HL-60 (cell line): ENCODE data around the gene HELZ.
"Not testable (repeated sequence)": the region's sequence is repeated elsewhere in the genome, so short reads cannot be mapped to it uniquely, and the experiment has no call there.

Source experiments
- CTCF ChIP-seq: IDR thresholded peaks from one replicate; pipeline ENCODE4 v1.5.1; 2011; ENCODE audit warnings: low read length, control low read depth, inconsistent platforms; ENCODE audit not compliant: insufficient read depth
- GABPA ChIP-seq: IDR thresholded peaks from 2 replicates; pipeline ENCODE4 v1.6.1; 2012; ENCODE audit warnings: low read depth
- POLR2AphosphoS5 ChIP-seq: IDR thresholded peaks from 2 replicates; pipeline ENCODE4 v1.6.1; 2012; ENCODE audit warnings: low read depth
- REST ChIP-seq: IDR thresholded peaks from 2 replicates; pipeline ENCODE4 v1.6.1; 2012; ENCODE audit warnings: low read depth; ENCODE audit not compliant: insufficient replicate concordance
- SPI1 ChIP-seq: IDR thresholded peaks from 2 replicates; pipeline ENCODE4 v1.6.1; 2012; ENCODE audit warnings: low read depth, mild to moderate bottlenecking, borderline replicate concordance

DNA sequence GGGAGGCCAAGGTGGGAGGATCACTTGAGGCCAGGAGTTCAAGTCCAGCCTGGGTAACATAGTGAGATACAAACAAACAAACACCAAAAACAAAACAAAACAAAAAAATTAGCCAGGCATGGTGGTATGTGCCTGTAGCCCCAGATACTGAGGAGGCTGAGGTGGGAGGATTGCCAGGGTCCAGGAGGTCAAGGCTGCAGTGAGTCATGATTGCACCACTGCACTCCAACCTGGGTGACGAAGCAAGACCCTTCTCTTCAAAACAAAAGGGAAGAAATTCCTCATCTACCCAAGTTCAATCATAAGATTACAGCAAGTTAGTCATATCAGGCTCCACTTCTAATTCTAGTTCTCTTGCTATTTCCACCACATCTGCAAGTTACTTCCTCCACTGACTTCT is 149.7 kb downstream of the HELZ start:
- not testable (repeated sequence) for TF ChIP-seq CTCF, SPI1, GABPA, POLR2AphosphoS5, REST
